Measurements from ENCODE around the gene FANCC. TPM values are rescaled to one million over a fixed set of nuclear protein-coding genes. Genes with fewer than 3 reads are reported as not detected.

Gene FANCC
- total RNA-seq, 1 experiment from 2014 or later = 14.5 TPM

DNA sequence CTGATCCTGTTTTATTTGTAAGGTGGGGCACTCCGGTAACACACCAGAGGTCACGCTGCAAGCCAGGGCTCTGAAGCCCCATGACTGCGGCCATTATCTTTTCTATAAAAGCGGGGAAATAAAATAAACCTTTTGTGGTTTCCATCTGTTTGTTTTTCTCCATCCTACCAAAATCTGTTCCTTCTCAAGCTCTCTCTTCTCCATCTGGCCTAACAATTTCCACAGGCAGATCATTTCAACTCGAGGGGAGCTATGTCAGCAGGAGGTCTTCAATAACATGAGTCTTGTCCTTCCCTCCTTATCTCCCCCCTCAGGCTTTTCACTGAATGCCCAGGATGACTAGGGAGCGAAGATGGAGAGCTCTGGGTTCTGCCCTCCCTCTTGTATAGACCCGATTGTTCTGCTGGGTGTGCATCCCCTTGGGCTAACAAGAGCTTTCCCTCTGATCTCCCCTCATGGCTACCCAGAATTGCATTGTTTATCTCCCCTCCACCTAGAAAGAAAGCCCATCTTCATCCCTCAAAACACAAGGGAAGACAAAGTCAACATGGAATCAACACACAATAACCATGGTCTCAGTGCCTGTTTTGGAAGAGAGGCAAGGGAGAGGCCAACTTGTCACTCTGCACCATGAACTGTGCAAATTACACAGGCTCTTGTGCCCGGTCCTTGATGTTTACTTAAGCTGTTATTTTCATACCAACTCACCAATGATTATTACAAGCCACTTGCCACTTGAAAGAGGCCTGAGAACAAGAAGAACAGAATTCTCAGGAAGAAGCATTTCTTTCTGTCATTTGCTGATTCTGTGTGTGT lies 187.8 kb downstream of the FANCC start:
- DNase-seq = no peak
- H3K27ac Mint-ChIP-seq (ENCODE audit: unreplicated experiment) = no peak overlapping the region
- H3K9me3 Mint-ChIP-seq (ENCODE audit: low read depth, unreplicated experiment) = no peaks in the 10 kb centered on the region
- no TSS peak for BruUV-seq (replicated peaks)
- intact Hi-C loops (cut with micrococcal nuclease; ENCODE audit: unreplicated experiment) = loop anchor here (2.0 to 5.0 kb wide), 2 partner anchors 347 to 462 kb away; no protein-coding TSS in a partner anchor
- H3K27me3 Mint-ChIP-seq (ENCODE audit: unreplicated experiment) = no peaks in the 10 kb centered on the region
- TF ChIP-seq, protein P1, sequence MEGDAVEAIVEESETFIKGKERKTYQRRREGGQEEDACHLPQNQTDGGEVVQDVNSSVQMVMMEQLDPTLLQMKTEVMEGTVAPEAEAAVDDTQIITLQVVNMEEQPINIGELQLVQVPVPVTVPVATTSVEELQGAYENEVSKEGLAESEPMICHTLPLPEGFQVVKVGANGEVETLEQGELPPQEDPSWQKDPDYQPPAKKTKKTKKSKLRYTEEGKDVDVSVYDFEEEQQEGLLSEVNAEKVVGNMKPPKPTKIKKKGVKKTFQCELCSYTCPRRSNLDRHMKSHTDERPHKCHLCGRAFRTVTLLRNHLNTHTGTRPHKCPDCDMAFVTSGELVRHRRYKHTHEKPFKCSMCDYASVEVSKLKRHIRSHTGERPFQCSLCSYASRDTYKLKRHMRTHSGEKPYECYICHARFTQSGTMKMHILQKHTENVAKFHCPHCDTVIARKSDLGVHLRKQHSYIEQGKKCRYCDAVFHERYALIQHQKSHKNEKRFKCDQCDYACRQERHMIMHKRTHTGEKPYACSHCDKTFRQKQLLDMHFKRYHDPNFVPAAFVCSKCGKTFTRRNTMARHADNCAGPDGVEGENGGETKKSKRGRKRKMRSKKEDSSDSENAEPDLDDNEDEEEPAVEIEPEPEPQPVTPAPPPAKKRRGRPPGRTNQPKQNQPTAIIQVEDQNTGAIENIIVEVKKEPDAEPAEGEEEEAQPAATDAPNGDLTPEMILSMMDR (IDR thresholded peaks at IDR 0.05; ENCODE audit: unreplicated experiment) = no peak
- no peak overlapping the region for H3K4me3 Mint-ChIP-seq (ENCODE audit: low read depth, unreplicated experiment)
- peaks cover 19% of the 10 kb centered on the region for H3K4me1 Mint-ChIP-seq (ENCODE audit: low read depth, unreplicated experiment)
- CTCF ChIA-PET = no interaction called here
- H3K36me3 Mint-ChIP-seq (ENCODE audit: insufficient read depth, unreplicated experiment) = peaks cover 5% of the 10 kb centered on the region

DNA sequence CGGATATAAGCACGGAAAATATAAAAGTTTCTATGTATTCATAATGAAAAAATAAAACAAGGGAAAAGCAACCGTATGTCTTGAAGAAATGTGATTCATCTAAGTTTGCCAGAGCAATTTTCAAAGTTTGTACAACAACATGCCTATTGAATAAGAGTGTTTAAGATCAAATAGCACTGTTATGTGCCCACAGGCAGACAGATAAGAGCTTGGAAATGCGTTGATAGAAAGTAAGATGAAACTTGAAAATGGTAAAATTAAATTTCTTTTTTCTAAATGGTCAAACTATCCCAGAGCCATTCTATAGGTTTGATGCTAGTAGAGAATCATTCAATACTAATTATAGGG lies 189.4 kb downstream of the FANCC start:
- CTCF ChIA-PET = interaction anchor here (0.6 to 1.7 kb wide), 8 partner anchors 36 to 459 kb away, joined by 3 to 12 read pairs (median 4); partner anchors contain the start of gene AOPEP
- Mint-ChIP-seq H3K4me1 (ENCODE audit: low read depth, unreplicated experiment) (peaks cover 19% of the 10 kb centered on the region), H3K27me3 (ENCODE audit: unreplicated experiment) (no peaks in the 10 kb centered on the region), H3K27ac (ENCODE audit: unreplicated experiment) (no peak overlapping the region), H3K9me3 (ENCODE audit: low read depth, unreplicated experiment) (no peaks in the 10 kb centered on the region), H3K36me3 (ENCODE audit: insufficient read depth, unreplicated experiment) (peaks cover 5% of the 10 kb centered on the region), H3K4me3 (ENCODE audit: low read depth, unreplicated experiment) (no peak overlapping the region)
- no peak for DNase-seq
- TF ChIP-seq, protein P1 (IDR thresholded peaks at IDR 0.05; ENCODE audit: unreplicated experiment) = no peak
- intact Hi-C loops (cut with micrococcal nuclease; ENCODE audit: unreplicated experiment) = loop anchor here (5.0 kb wide), 1 partner anchor 461 kb away; no protein-coding TSS in a partner anchor
- no TSS peak for BruUV-seq (replicated peaks)

DNA sequence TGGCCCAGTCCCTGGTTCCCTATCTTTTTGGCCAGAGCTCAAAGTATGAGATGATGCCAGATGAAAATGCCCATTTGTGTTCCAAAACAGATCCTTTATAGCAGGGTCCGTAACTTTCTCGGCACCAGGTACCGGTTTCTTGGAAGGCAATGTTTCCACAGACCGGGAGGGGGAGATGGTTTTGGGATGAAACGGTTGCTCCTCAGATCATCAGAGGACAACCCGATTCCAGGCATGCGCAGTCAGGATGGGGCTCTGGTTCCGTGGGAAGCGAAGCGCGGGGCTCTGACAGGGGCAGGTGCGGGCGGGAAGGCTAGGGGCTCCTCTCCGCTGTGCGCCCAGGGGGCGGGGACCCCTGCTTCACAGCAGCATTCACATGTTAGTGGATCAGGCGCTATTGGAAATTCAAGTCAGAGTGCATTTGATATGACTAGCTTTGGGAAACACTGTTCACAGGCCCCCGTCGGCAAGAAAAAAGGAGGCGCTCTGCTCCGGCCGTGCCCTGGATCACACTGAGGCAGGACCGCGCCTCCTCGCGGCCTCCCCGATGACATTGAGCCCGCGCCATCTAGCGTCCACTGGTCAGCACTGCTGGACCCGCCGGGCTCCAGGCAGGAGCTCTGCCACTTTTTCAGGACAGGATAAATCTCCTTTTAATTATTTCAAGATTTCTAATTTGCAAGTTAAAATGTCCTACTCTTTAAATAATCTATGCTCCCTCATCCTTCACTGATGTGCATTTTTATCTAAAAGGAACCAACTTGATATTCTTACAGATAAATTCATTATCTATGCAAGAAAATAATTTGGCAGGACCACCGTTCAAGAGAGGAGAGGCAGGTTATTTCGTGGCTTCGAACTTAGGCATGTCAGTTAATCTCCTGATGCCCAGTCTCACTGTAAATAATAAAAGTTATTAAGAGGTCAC lies 190.0 kb downstream of the FANCC start:
- CTCF ChIA-PET = interaction anchor here (0.6 to 1.7 kb wide), 7 partner anchors 35 to 459 kb away, joined by 3 to 12 read pairs (median 5); partner anchors contain the start of gene AOPEP
- Mint-ChIP-seq H3K4me1 (ENCODE audit: low read depth, unreplicated experiment) (peaks cover 19% of the 10 kb centered on the region), H3K9me3 (ENCODE audit: low read depth, unreplicated experiment) (no peaks in the 10 kb centered on the region), H3K36me3 (ENCODE audit: insufficient read depth, unreplicated experiment) (peaks cover 5% of the 10 kb centered on the region), H3K4me3 (ENCODE audit: low read depth, unreplicated experiment) (no peak overlapping the region), H3K27ac (ENCODE audit: unreplicated experiment) (no peak overlapping the region), H3K27me3 (ENCODE audit: unreplicated experiment) (no peaks in the 10 kb centered on the region)
- TF ChIP-seq, protein P1 (IDR thresholded peaks at IDR 0.05; ENCODE audit: unreplicated experiment) = peak; percentile 79
- peak; percentile 80 for DNase-seq
- intact Hi-C loops (cut with micrococcal nuclease; ENCODE audit: unreplicated experiment) = loop anchor here (5.0 kb wide), 1 partner anchor 460 kb away; no protein-coding TSS in a partner anchor
- BruUV-seq (replicated peaks) = no TSS peak

DNA sequence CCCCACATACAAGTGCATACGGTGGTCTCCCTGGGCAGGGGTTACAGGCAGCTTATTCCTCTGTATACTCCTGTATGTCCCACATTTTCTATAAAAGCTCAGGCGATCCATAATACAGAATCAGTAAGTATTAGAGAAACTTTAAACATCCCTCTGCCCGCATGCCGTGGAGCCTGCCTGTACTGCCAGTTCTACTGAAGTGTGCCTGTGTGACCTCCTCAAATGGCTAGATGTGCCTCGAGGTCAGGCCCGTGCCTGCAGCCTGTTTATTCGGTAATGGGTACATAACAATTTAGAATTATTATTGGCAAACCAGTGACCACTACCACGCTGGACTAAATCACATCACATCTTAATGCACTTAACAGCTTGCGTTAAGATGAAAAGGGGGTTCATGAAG lies 190.8 kb downstream of the FANCC start:
- Mint-ChIP-seq H3K9me3 (ENCODE audit: low read depth, unreplicated experiment) (no peaks in the 10 kb centered on the region), H3K27ac (ENCODE audit: unreplicated experiment) (no peak overlapping the region), H3K36me3 (ENCODE audit: insufficient read depth, unreplicated experiment) (peaks cover 5% of the 10 kb centered on the region), H3K27me3 (ENCODE audit: unreplicated experiment) (no peaks in the 10 kb centered on the region), H3K4me3 (ENCODE audit: low read depth, unreplicated experiment) (no peak overlapping the region), H3K4me1 (ENCODE audit: low read depth, unreplicated experiment) (peaks cover 19% of the 10 kb centered on the region)
- TF ChIP-seq, protein P1 (IDR thresholded peaks at IDR 0.05; ENCODE audit: unreplicated experiment) = no peak
- CTCF ChIA-PET = interaction anchor here (1.5 kb wide), 1 partner anchor 327 kb away, joined by 3 read pairs; no protein-coding TSS in a partner anchor
- no TSS peak for BruUV-seq (replicated peaks)
- no peak for DNase-seq
- intact Hi-C loops (cut with micrococcal nuclease; ENCODE audit: unreplicated experiment) = loop anchor here (5.0 kb wide), 1 partner anchor 459 kb away; no protein-coding TSS in a partner anchor
